SHP77 (cell line): ENCODE results near the gene MFSD2B.
"Not testable (repeated sequence)": the region's sequence is repeated elsewhere in the genome, so short reads cannot be mapped to it uniquely, and the experiment has no call there.

Experiments used
- DNase-seq, 2 experiments: peaks; one replicate each; lab custom pipeline; 2025; lab: John Stamatoyannopoulos, UW

Gene MFSD2B

DNA sequence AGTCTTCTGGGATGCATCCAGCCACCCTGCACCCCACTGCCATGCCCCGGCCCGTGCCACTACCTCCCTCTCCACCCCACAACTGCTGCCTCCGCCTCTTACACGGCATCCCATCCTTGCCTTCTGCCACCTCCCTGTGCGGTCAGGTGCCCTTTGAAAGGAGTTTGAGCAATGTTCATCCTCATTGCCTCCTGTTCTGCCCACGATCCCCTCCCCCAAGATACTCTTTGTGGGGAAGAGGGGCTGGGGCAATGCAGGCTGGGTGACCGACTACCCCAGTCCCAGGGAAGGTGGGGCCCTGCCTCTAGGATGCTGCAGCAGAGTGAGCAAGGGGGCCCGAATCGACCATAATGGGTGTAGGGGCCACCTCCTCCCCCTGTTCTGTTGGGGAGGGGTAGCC lies 8.4 kb downstream of the MFSD2B start:
- DNase-seq, result no peak

DNA sequence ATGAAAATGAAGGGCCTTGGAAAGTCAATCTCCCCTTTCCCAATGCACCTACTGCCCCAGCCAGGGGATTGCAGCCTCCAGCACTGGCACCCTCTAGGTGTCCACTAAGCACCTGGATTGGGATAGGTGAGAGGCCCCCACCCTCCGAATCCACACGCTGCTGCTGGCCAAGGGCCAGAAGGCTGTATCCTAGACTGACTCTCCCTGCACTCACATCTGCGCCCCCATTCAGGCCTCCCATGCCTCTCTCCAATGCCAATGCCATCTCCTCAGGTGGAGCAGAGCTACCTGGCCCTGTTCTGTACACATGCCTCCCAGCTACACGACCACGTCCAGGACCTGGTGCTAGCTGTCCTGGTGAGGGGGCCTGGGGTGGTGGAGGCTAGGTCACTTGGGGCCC lies 9.8 kb downstream of the MFSD2B start:
- no peak for DNase-seq

DNA sequence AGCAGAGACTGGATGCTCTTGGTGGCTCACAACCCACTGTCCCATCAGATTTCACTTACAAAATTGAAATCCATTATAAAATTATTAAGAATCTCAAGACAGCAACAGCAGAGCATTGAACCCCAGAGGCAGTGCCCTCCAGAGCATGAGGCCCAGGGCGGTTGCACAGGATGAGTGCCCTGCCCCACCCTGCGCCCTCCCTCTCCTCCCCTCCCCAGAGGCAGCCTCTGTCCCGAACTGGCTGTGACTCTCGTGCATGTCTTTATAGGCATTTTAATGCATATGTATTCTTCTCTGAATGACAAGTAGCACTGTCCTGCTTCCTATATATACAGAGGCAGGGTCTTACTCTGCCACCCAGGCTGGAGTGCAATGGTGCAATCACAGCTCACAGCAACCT lies 10.4 kb downstream of the MFSD2B start:
- DNase-seq, result no peak

DNA sequence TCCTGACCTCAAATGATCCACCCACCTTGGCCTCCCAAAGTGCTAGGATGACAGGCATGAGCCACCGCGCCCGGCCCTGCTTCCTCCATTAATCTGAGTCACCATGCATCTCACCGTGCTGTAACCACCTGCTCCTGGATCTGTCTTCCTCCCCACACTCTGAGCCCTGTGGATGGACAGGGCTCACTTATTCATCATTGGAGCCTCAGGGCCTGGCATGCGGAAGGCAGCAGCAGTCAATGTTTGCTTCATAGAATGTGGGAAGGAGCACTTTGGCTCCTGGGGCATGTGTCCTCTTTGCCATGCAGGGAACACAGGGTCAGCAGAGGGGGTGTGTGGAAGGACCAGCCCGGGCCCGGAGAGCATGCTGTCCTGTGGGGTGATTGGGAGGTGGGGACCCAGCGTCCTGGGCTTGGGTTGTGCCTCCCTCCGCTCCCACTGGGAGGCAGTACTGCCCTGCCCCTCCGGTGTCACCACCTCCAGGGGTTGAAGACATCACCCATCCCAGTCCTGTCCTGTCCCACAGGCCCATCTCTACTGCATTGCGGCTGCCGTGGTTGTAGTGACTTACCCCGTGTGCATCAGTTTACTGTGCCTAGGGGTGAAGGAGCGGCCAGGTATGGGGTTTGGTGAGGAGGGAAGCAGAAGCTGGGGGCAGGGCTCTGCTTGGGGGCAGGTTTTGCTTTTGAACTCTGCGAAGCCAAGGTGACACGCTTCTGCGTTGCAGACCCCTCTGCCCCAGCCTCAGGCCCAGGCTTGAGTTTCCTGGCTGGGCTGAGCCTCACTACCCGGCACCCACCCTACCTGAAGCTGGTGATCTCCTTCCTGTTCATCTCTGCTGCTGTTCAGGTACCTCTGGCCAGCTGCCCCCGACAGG lies 11.5 kb downstream of the MFSD2B start:
- no peak for DNase-seq

DNA sequence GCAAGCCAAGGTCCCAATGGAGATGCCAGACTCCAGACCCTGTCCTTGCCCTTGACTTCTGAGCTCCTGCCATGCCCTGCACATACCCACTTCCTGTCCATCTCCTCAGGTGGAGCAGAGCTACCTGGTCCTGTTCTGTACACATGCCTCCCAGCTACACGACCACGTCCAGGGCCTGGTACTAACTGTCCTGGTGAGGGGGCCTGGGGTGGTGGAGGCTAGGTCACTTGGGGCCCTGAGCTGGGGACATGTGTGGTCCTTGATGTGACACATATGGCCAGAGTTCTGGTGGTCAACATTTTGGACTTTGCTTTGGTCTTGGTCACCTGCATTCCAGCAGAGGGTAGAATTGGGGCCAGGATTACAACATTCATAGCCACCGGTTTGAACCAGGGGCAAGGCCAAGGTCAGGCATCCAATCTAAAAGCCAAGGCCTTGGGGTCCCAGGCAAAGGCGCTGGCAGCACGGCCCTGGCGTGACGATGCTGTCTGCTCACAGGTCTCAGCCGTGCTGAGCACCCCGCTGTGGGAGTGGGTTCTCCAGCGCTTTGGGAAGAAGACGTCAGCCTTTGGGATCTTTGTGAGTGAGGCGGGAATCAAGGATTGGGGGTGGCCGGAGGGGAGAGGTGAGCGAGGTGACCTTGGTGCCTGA lies 12.6 kb downstream of the MFSD2B start:
- no peak for DNase-seq

DNA sequence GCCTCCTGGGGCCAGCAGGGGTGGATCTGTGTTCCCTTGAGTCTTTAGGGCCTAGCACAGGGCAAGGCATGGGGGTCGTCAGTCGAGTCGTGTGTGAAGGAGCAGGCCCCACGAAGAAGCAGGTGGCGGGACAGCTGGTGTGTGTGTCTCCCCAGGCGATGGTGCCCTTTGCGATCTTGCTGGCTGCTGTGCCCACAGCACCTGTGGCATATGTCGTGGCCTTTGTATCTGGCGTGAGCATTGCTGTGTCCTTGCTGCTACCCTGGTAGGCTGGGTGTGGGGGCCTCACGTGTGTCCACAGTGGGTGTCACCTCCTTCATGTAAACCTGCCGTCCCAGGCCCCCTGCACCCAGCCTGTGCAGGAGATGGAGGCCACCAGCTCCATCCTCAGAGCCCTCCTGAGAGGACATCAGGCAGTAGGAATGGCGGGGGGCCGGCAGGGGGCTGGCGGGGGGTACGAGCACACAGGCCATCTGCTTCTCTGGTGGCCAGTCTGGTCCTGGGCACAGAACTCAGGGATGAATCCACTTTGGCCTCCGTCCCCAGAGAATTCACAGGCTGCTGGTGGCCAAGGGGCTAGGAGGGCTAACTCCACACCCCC lies 13.2 kb downstream of the MFSD2B start:
- no peak for DNase-seq

DNA sequence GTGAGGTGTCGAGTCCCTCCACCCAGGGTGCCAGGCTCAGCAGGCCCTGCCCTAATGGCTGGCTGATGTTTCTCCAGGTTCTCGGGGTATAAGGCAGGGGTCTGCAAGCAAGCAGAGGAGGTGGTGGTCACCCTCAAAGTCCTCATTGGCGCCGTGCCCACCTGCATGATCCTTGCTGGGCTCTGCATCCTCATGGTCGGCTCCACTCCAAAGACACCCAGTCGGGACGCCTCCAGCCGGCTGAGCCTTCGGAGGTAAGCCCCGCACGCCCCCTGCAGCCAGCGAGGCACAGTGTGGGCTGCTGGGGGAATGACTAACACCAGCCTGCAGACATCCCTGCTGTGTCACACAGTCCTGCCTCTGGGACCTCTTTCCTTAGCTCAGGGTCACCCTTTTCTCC lies 14.1 kb downstream of the MFSD2B start:
- no peak for DNase-seq

DNA sequence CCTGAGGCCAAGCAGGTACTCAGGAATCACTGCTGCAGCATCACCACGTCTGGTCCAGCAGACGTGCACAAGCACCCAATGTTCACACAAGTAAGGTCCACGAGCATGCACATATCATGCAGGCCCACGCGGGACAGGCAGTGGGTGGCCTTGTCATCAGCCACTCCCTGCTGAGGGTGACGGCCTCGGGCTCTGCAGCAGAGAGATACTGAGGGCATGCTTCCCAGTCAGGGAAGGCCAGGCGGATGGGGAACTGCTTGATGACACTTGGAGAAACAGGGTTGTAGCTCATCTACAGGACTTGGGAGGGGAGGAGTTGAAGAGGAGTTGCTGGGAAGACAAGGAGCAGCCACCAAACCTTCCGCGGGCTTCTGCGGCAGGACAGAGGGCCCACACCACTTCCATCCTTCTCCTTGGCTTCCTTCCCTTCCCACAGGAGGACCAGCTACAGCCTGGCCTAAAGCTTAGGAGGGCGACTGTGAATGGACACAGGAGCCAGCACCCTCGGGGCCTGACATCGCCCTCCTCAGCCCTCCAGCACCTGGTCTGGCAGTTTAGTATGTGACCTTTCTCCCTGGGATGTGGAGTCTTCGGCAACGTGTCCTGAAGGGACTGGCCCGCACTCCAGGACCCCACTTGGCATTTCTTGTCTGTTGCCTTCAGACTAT lies 15.2 kb downstream of the MFSD2B start:
- DNase-seq, result no peak

DNA sequence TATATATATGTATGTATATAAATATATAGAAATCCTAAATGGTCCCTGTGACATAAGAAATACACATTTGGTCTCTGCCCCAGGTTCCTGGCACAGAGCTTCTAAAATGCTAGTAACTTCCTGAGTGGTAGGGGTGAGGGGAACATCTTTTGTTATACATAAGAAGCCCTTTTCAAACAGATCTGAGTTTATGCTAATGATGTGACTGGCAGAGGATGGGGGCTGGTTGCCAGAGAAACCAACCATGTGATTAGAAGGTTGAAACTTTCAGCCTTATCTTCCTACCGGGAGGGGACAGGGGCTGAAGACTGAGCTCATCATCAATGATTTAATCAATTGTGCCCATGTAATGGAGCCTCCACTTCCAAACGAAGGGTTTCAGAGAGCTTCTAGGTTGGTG lies 16.3 kb downstream of the MFSD2B start:
- no peak for DNase-seq

DNA sequence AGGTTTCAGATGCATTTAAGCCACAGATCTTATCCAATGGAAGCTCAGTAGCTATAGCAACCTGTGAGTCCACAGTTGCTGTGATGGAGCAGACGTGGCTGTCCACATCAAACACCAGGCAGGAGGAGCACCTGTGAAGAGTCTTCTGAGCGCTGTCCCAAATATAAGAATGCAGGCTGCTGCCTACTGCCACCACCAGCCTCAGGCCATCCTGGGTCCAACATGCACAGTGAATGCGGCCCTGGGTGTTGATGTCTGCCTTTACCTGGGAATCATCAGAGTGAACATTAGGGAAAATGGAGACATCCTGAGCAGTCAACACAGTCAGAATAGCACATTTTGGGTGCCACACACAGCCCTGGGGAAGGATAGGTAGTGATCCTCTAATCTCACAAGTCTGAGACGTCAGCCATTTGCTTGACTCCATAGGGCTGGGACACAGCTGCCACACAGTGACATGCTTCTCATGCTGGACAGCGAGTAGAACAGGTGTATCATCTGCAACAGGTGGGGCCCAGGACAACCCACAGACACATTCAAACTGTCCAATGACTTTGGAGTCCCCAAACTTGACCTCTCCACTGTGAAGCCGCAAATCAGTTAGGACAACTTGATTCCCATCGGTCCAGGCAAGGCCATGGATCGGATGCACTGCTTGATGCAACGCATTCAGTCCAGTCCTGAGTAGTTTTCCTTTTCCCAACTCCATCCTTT lies 29.1 kb downstream of the MFSD2B start:
- DNase-seq, result no peak

DNA sequence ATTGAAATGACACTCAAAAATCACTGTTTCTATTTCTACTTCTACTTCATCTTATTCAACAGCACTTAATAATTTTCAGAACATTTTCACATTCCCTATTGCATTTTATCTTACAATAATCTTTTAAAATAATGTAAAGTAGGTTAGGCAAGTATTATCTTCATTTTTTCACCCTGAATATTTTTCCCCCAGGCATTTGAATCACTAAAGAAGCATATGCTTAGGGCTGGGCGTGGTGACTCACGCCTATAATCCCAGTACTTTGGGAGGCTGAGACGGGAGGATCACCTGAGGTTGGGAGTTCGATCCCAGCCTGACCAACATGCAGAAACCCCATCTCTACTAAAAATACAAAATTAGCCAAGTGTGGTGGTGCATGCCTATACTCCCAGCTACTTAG lies 30.6 kb downstream of the MFSD2B start:
- no peak for DNase-seq

DNA sequence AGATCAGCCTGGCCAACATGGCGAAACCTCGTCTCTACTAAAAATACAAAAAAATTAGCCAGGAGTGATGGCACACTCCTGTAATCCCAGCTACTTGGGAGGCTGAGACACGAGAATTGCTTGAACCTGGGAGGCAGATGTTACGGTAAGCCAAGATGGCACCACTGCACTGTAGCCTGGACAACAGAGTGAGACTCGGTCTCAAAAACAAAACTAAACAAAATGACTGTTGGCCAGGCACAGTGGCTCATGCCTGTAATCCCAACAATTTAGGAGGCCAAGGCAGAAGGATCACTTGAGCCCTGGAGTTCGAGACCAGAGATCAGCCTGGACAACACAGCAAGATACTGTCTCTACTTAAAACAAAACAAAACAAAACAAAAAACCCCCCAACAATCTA lies 33.2 kb downstream of the MFSD2B start:
- not testable (repeated sequence) for DNase-seq

DNA sequence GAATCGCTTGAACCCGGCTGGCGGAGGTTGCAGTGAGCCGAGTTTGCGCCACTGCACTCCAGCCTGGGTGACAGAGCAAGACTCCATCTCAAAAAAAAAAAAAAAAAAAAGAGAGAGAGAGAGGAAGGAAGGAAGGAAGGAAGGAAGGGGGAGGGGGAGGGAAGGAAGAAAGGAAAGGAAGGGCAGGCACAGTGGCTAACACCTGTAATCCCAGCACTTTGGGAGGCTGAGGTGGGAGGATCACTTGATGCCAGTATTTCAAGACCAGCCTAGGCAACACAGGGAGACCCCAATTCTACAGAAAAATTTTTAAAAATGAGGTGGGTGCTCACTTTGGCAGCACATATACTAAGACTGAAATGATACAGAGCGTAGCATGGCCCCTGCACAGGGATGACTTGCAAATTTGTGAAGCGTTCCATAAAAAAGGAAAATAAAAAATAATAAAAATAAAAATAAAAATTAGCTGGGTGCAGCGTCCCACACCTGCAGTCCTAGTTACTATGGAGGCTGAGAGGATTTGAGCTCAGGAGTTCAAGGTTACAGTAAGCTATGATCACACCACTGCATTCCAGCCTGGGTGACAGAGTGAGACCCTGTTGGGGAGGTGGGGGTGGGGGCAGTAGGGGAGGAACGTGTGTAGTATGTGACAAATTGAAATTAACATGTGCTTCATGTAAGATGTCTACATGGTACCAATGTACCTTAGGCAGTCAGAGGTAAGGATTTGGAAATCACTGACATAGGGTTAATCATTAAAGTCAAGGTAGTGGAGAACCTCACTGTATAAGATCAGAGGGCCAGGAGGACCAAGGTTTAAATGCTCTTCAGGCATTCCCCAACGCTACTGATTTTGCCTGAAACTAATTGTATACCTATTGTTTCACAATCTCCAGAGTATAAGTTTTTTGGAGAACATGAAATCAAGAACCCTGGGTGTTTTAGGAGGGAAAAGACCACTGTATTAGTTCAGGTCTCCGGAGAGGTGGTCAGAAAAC lies 35.9 kb downstream of the MFSD2B start:
- no peak for DNase-seq

DNA sequence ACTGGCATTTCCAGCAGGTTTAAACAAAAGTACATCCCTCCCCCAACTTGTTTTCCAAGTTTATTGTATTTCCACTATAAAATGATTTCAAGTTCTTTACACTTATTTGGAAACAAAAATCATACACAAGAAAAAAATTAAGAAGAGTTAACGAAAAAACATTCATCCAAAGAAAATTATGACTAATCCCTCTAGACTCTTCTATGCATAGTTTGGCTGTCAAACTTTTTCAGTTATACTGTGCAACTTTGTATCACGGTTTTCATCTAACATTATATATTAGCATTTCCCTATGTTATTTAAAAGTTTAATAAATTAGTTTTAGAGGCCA lies 36.7 kb downstream of the MFSD2B start:
- no peak for DNase-seq

DNA sequence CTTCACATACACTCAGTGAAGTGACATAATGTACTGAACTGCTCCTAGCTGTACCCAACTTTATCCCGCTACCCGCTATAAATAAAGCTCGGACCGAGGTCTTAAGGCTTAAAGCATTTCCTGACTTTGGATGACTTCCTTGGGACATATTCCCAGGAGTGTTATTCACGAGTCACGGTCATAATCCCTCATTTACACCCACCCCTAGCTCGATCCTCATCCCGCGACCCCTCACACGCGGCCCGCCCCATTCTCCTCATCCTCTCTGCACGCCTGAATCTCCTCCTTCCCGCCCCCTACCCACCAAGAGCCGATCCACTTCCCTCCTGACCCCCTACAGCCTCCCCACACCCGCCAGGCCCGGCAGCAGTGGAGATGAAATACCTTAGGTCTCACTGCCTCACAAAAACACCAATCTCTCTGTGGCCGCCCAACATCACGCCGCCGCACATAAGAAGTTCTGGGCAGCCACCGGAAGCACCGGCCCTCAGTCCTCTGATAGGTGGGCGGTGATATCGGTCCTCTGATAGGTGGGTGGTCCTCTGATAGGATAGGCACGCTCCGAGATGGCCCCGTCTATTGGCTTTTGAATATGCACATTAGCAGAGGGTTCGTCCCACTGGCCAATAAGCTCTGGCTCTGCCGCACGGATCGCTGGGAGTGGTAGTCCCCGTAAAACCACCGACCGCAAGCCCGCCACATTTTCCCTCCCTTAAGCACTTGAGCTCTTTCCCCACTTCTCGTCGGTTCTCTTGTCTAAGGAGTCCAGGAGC lies 37.2 kb downstream of the MFSD2B start, which contains the start of gene WDCP:
WDCP (minus strand) TSS at position 462 of the 773 bp plus-strand sequence. CDS start 7,897 bp downstream, outside the sequence.
- DNase-seq, result peak; percentile 97 to 99

DNA sequence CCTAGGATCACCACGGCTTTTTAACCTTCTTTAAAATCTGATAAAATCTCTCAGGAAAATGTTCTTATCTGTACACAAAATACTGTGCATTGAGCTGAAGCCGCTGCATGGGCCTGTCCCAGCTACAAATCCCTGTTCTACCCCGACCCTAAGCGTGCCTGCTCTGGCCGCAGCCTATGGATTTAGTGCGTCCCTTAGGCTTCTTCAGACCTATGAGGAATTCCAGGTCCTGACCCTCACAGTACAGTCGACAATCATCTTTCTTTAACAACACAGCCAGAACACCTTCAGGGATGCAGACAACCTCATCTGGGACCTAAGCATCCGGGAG lies 37.8 kb downstream of the MFSD2B start:
- peak in 1 of 2 experiments; percentile 60 for DNase-seq

DNA sequence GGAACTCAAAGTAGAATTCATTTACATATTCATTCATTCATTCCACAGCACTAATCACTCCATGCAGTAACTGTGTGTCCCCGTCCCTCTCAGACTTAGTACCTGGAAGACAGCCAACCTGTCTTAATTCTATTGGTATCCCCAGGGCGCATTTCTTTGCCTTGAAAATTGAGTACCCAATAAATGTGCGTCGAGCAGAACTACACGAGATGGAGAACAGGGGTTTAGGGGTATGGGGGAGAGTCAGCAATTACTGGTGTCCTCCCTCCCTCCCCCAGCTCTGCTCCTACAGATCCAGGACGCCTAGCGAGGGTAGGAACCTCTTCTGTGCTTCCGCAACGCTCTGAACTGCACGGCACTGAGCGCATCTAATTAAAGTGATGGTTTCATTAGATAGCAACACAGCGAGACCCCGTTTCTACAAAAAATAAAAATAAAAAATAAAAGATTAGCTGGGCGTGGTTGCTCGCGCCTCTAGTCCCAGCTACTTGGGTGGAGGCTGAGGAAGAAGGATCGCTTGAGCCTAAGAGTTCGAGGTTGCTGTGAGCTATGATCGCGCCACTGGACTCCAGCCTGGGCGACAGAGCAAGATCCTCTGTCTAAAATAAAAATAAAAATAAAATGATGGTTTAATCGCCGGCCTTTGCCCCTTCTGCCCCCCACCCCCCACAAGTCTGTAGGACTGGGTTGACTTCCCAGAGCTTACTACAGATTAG lies 39.0 kb downstream of the MFSD2B start:
- peak; percentile 15 to 50 for DNase-seq

DNA sequence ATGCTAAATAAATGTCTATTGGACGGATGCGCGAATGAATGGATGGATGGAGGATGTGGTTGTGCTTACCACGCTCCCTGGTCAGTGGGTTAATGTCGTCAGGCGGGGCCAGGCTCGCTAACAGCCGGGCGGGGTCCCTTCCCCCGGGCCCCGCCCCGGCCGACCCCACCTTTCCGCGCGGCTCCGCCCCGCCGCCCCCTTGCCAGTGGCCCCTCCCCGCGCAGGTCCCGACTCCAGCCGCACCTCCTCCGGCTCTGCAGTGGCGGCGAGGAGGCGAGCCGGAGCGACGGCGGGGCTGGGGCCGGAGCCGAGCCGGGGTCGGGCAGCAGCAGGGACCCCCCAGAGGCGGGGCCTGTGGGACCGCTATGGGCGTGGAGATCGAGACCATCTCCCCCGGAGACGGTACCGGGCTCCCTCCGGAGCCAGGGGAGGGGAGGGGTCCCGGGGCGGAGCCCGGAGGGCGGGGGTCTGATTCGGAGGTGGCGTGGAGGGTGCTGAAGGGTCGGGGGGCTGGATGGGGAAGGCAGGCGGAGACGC lies 39.7 kb downstream of the MFSD2B start, which contains the start of gene FKBP1B:
FKBP1B (plus strand) TSS at position 257 of the 537 bp plus-strand sequence; CDS start at position 366, 109 bp downstream.
- peak in 1 of 2 experiments; percentile 42 for DNase-seq
